HG02973 (cell line): Measurements from ENCODE around the gene ANKRD34C.
"Not testable (repeated sequence)": the region's sequence is repeated elsewhere in the genome, so short reads cannot be mapped to it uniquely, and the experiment has no call there.

Source experiments
- ATAC-seq: cut with Tn5 transposase; IDR thresholded peaks from one replicate; pipeline ENCODE4 v1.9.1; 2021; ENCODE audit warnings: moderate library complexity; ENCODE audit not compliant: unreplicated experiment

The ANKRD34C gene

DNA sequence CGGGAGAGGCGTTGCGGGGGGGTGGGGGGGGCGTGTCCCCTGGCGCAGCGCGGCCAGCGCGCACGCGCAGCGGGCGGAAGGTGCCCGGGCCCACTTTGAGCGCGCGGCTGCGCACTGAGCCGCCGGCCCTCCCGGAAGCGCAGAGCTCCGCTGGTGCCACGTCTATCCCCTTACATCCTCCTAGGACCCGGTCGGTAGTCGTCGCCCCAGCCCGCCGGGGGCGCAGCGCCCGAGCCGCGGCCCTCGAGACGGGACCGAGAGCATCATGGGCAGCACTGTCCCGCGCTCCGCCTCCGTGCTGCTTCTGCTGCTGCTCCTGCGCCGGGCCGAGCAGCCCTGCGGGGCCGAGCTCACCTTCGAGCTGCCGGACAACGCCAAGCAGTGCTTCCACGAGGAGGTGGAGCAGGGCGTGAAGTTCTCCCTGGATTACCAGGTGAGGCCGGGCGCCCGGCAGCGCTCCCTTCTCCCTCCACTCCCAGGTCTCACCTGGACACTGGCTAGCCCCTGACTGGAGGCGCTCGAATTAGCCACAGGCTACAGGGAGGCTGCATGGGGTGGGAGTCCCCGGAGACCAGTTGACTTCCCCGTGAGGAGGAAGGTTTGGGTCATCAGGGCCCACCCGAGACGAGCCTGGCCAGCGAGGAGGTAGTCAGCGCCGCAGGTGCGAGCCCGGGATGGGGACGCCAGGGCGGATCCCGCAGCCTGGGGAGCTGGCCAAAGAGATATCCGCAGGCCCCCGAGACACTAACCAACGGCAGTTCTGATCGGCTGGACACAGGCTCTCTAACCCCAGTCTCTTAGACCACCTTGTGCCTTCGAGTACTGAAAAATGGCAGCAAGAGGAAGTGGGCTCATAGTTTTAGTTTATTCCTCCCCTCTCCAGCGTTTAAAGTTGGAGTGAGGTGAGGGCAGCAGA is 28.7 kb downstream of the ANKRD34C start, which contains the start of gene TMED3:
Gene TMED3, plus strand, starts transcription at position 128 of the 916 bp plus-strand sequence. Its CDS starts 138 bp downstream, at position 266.
- peak; percentile 85 for ATAC-seq

- no peak for ATAC-seq
Observed at GRCh38 chr15:79311901-79312553, 29.5 kb downstream of the ANKRD34C start.

GRCh38 chr15:79314186-79314585 is 31.7 kb downstream of the ANKRD34C start:
- no peak for ATAC-seq

DNA sequence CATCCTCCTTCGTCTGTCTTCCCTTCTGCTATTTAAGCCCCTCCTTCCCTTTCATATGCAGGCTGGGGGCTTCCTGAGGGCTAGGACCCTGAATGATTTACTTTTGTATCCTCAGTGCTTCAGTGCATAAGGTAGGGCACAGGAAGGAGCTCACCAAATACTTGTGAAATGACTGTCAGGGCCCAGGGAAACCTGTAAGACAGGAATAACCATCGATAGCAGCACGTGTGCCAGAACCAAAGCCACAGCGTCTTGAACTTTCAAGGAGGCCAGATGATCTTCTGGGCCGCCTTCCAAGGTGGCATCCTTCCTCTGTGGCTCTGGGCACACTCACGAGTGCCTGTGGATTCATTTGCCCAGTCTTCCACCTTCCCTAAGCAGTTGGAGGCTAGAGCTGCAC is 32.3 kb downstream of the ANKRD34C start:
- no peak for ATAC-seq

DNA sequence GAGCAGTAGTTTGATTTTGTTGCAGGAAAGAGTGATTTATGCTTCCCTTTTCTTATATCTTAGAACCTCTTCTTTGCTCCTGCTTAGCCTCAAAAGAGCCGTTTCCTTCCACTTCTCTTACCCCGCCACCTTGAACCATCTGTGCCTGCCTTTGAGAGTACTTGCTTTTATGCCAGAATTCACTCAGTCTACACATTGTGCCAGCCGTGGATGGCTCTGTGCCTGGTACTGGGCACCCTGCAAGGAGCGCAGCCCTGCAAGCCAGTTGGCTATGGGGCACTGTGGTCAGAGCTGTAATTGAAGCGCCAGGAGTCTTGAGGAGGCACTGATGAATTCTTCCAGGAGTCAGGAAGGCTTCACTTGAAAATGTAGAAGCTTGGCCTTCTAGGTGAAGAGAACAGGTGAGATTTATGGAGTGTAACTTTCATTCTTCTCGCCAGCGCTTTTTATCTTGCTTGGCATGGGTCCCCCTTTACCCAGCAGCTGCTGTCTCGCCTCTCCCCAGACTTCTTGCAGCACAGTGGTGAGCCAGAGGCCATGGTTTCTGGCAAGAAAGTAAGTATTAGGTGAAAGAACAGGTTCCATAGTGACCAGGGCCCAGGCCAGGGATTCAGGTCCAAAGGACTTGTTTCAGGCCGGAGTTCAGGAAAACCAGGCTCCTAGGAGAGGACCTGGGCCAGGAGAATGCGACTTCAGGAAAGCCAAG is 33.3 kb downstream of the ANKRD34C start:
- no peak for ATAC-seq

DNA sequence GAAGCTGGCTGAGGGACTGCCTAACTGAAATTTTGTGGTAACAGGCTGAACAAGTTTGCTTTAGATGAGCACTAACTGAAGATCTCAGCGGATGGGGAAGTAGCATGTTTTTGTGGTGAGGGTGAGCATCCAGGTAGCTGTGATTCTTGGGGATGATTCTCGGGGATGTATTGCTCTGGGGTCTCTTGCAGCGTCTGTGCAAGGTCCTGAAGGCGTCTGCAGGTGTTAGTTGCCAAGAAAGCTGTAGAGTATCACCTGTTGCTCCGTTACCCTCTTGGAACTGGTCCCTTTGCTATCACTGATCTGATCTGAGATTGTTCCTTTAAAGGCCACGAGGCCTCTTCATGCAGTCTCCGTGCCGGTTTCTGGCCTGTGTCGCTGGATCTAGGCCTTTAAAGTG is 34.3 kb downstream of the ANKRD34C start:
- no peak for ATAC-seq

- not testable (repeated sequence) for ATAC-seq
Observed at GRCh38 chr15:79319973-79320372, 37.5 kb downstream of the ANKRD34C start.

DNA sequence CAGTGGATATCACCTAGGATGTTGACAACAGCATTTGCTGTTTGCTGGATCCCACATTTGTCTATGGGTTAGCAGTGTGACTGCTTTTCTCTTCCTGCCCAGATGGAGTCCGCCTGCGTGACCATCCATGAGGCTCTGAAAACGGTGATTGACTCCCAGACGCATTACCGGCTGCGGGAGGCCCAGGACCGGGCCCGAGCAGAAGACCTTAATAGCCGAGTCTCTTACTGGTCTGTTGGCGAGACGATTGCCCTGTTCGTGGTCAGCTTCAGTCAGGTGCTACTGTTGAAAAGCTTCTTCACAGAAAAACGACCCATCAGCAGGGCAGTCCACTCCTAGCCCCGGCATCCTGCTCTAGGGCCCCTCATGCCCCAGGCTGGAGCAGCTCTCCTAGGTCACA is 39.4 kb downstream of the ANKRD34C start:
- ATAC-seq, result no peak

GRCh38 chr15:79322306-79322705 is 39.8 kb downstream of the ANKRD34C start:
- ATAC-seq, result no peak

- ATAC-seq, result no peak
Observed at GRCh38 chr15:79322945-79323344, 40.4 kb downstream of the ANKRD34C start.

DNA sequence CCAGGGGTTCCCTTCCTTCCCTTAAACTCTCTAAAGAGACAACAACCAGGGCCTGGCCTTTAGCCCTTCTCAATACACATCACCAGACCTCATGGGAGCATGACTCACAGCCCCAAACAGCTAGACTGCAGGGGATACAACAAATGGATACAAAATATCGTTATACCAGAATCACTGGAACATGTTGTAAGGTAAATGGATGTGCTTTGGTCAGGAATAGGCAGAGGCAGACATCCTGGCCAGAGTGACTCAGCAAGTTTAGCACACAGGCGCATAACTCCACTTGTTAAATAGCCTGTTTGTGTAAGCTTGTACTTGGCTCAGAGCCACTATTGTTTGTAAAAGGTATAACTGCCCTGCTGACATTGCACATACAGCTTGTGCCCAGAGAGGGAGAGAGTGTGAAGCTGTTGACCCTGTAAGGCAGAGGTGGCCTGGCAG is 46.7 kb downstream of the ANKRD34C start:
- ATAC-seq, result no peak
